Activated T-cell treated with anti-CD3 and anti-CD28 coated beads for 24 hours (primary cell): Measurements from ENCODE around the gene SPDYE16.
"Not testable (repeated sequence)": the region's sequence is repeated elsewhere in the genome, so short reads cannot be mapped to it uniquely, and the experiment has no call there.

Experiments
- DNase-seq: peaks from one replicate; pipeline ENCODE4 v3.0.0-alpha.2; 2020; ENCODE audit warnings: low read depth

The SPDYE16 gene

DNA sequence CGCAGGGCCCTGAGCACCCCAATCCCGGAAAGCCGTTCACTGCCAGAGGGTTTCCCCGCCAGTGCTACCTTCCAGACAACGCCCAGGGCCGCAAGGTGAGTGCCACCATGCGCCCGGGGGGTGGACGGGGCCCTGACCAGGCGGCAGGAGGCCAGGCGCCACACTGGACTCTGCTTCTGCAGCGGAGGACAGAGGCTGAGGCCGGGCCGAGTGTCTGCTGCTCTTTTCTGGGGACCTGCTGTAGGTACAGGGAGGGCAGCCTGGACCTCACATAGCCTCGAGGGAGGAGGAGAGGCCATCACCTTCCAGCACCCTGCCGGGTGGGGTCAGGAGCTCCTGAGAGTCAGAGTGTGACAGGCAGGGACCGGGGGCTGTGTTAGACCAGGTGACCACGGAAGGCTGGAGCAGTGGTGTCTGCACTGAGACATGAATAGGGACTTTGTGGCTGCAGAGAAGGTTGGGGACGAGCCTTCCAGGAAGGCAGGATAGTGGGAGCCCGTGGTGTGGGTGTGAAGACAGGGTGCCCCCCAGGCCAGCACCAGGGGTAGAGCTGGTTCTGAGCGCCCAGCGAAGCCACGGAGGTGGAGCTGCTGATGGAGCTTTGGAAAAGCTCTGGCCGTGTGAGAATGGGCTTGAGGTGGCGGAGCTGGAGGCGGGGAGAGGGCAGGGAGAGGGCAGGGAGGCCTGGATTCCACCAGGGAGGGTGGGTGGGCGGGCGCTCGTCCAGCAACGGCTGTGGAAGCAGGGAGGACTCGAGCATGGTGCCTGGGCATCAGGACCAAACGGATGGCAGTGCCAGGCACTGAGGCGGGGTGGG is 38.5 kb downstream of the SPDYE16 start:
- not testable (repeated sequence) for DNase-seq

DNA sequence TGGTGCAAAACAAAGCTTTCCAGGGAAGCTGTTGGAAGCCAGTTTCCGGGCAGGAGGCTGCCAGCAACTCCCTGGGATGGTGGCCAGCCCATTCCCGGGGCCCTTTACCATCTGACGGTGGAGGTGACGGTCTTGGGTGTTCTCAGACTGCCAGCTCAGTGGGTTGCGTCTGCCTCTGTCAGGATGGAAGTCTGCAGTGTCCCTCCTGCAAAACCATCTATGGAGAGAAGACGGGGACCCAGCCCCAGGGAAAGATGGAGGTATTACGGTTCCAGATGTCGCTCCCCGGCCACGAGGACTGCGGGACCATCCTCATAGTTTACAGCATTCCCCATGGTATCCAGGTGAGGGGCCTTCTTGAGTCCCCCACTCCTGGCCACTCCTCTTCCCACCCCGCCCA is 39.9 kb downstream of the SPDYE16 start:
- DNase-seq = not testable (repeated sequence)

- DNase-seq = not testable (repeated sequence)
Observed at GRCh38 chr7:76502836-76503235, 40.3 kb downstream of the SPDYE16 start.

GRCh38 chr7:76502224-76502623 is 40.9 kb downstream of the SPDYE16 start:
- DNase-seq = not testable (repeated sequence)

GRCh38 chr7:76499924-76500241 is 43.2 kb downstream of the SPDYE16 start:
- DNase-seq = not testable (repeated sequence)

- DNase-seq = not testable (repeated sequence)
Observed at GRCh38 chr7:76499201-76499923, 43.7 kb downstream of the SPDYE16 start.

- not testable (repeated sequence) for DNase-seq
Observed at GRCh38 chr7:76498583-76499200, 44.4 kb downstream of the SPDYE16 start.

- DNase-seq = not testable (repeated sequence)
Observed at GRCh38 chr7:76497918-76498582, 45.0 kb downstream of the SPDYE16 start.

DNA sequence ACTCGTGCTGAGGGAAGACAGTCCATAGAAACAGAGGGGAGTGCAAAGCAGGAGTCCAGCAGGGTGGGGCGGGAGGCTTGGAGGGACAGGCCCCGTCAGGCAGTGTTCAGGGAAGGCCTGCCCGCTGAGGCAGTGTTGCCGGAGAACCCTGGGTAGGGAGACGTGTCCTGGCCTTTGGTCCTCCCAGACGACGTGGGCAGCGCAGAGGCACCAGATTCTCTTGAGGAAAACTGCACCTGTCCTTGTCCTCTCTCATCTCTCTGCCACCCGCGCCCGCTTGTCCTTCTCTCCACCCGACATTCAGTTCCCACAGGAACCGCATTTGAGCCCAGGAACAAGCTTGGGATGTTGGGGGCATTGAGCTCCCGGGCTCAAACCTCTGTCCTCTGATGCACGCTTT is 47.4 kb downstream of the SPDYE16 start:
- DNase-seq = not testable (repeated sequence)

DNA sequence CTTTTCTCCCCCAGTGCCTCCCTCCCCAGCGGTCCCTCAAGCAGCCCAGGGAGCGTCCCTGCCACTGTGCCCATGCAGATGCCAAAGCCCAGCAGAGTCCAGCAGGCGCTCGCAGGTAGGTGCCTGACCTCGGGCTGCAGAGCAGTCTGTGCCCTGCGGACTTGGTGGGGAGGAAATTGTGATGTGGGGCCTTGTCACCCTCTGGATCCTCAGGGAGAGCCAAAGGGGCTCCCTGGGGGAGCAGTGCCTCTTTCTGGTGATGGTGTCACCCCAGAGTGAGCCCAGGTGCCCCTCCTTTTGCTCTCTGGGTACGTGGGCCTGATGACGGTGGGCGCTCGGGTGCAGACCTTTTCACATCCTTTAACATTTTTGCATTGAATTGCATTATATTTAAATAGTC is 51.0 kb downstream of the SPDYE16 start:
- DNase-seq = not testable (repeated sequence)

GRCh38 chr7:76487969-76488368 is 55.1 kb downstream of the SPDYE16 start:
- not testable (repeated sequence) for DNase-seq

GRCh38 chr7:76486618-76487017 is 56.5 kb downstream of the SPDYE16 start:
- not testable (repeated sequence) for DNase-seq

GRCh38 chr7:76485822-76486610 is 57.1 kb downstream of the SPDYE16 start:
- DNase-seq = not testable (repeated sequence)

DNA sequence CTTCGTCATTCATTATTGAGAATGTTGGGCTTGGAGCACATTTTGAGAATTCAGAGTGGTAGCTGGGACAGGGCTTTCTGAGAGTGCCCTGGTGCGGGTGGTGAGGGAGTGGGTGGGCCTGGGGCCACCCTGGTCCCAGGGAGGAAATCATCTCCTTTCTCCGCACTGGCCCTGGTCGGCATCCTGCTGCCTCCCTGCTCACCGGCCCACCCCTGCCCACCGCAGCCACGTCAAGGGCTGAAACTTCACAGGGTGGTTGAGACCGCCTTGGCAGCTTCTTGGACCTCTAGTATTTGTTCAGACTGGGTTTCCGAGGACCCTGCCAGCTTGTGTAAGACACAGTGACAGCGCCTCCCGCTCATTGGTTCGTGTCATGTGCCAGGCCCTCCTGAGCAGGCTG is 58.6 kb downstream of the SPDYE16 start:
- not testable (repeated sequence) for DNase-seq

- not testable (repeated sequence) for DNase-seq
Observed at GRCh38 chr7:76483081-76483480, 60.0 kb downstream of the SPDYE16 start.

- DNase-seq = not testable (repeated sequence)
Observed at GRCh38 chr7:76482660-76483059, 60.4 kb downstream of the SPDYE16 start.
